Dedifferentiated amniotic fluid mesenchymal stem cell (primary cell): ENCODE measurements around the gene NPIPB2.
"Not testable (repeated sequence)": the region's sequence is repeated elsewhere in the genome, so short reads cannot be mapped to it uniquely, and the experiment has no call there.

ENCODE experiments used
- DNase-seq: peaks from one replicate; pipeline ENCODE4 v3.0.0-alpha.2; 2016; ENCODE audit errors: extremely low spot score

NPIPB2 gene

DNA sequence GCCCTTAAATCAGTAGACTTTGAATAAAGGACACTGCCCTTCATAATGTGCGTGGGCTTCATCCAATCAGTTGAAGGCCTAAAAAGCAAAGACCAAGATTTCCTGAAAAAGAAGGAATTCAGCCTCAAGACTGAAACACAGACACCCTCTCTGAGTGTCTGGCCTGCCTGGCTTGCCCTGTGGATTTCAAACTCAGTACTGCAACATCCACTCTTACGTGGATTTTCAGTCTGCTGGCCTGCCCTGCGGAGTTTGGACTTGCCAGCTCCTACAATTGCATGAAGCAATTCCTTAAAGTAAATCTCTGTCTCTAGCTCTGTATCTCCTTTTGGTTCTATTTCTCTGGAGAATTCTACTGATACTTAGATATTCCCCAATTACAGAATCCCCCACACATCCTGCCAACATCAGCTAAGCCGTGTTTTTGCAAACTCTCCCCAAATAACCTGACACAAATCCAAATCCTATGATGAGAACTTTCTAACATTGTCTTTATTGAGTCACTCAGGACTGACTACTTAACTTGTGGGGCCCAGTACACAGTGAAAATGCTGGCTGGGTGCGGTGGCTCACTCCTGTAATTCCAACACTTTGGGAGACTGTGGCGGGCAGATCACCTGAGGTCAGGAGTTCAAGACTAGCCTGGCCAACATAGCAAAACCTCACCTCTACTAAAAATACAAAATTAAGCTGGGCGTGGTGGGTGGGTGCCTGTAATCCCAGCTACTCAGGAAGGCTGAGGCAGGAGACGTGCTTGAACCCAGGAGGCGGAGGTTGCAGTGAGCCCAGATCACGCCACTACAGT is 15.9 kb upstream of the NPIPB2 start:
- no peak for DNase-seq

DNA sequence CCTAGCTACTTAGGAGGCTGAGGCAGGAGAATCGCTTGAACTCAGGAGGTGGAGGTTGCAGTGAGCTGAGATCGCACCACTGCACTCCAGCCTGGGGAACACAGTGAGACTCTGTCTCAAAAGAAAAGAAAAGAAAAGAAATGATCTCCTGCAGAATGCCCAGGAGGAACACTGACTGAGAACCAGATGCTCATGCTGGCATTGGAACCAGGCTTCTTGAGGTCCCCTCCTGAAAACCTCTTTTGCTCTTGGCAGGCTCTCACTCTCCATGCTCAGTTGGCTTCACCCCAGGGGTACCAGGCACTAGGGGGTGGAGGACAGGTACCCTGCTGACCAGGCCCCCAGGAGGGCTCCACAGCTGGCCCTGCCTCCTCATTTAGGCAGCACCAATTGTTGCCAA is 14.7 kb upstream of the NPIPB2 start:
- DNase-seq = no peak

DNA sequence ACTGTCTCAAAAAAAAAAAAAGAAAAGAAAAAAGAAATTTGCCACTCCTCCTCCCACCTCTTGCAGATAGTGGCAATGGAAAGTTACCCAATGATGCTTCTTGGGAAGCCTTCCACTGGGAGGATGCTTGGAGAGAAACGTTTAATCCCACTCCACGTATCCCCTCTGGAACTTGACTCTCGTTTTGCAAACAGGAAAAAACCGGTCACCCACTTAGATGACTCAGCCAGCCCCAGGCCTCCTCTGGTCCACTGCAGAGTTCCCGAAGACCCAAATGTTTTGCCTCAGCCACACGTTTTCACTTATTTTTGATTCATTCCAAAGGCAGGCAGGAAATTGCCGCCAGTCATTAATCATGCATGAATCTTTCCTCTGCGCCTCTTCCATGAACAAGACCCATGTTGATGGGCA is 13.9 kb upstream of the NPIPB2 start:
- DNase-seq = peak; percentile 93

DNA sequence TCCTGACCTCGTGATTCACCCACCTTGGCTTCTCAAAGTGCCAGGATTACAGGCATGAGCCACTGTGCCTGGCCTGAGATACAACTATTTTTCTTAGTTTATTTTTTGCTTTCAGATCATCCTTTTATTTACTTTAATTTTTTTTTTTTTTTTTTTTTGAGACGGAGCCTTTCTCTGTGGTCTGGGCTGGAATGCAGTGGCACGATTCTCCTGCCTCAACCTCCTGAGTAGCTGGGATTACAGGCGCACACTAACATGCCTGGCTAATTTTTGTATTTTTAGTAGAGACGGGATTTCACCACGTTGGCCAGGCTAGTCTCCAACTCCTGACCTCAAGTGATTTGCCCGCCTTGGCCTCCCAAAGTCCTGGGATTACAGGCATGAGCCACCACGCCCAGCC is 11.7 kb upstream of the NPIPB2 start:
- not testable (repeated sequence) for DNase-seq

DNA sequence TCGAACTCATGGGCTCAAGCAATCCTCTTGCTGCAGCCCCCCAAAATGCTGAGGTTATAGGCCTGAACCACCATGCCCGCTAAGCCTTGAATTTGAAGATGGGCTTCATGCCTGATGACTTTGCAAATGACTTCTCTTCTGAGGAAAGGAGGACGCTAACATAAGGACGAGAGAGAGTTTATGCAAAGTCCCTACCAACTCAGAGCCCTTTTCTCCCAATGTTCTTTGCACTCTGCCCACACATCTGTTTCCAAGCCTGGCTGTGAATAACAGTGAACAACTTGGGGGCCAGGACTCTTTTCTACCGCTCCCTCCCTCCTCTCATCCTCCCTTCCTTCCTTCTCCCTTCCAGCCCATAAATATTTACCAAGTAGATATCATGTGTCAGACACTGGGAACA is 8.5 kb upstream of the NPIPB2 start:
- DNase-seq = no peak

DNA sequence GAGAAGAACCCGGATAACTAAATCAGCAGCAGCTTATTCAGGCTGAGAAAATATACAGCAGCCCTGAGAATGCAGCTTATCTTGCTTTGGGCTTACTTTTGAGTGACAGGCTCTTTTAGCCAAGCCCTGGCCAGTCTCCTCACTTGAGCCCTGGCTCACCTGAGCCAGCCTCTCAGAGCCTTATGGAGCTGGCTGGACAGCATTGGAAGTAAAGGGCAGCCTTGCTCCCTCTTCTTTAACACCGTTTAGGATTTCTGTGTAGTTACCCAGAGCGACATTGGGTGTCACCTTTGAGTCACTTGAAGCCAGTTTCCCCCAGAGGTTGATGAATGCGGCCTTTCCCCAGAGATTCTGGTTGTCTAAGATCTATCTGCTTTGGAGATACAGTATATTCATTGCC is 7.7 kb upstream of the NPIPB2 start:
- peak; percentile 43 for DNase-seq

DNA sequence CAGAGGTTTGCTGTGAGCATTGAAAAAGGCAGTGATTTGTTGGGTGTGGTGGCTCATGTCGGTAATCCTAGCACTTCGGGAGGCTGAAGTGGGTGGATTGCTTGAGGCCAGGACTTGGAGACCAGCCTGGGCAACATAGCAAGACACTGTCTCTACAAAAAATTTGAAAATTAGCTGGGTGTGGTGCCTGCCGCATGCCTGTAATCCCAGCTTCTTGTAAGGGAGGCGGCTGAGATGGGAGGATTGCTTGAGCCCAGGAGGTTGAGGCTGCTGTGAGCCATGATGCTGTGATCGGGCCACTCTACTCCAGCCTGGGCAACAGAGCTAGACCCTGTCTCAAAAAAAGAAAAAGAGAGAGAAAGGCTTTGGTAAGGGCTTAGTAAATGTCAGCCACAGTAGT is 7.0 kb upstream of the NPIPB2 start:
- DNase-seq = no peak

DNA sequence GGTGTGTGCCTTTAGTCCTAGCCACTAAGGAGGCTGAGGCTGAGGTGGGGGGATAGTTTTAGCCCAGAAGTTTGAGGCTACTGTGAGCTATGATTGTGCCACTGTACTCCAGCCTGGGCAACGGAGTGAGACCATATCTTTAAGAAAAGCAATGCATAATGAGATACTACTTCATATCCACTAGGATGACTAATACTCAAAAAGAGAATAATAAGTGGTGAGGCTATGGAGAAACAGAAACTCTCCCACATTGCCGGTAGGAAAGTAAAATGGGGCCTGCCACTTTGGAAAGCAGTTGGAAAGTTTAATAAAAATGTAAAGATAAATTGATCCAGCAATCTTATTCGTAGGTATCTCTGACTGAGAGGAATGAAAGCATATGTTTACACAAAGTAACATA is 4.6 kb upstream of the NPIPB2 start:
- no peak for DNase-seq

DNA sequence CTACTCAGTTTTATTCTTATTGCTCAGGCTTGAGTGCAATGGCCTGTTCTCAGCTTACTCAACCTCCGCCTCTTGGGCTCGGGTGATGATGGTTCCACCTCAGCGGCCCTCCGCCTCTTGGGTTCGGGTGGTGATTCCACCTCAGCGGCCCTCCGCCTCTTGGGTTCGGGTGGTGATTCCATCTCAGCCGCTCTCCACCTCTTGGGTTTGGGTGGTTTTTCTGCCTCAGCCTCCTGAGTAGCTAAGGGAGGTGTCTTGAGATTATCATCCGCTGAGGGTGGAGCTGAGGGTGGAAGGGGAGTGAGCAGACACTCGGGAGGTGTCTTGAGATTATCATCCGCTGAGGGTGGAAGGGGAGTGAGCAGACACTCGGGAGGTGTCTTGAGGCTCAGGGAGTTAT is 14.5 kb downstream of the NPIPB2 start:
- DNase-seq = not testable (repeated sequence)

DNA sequence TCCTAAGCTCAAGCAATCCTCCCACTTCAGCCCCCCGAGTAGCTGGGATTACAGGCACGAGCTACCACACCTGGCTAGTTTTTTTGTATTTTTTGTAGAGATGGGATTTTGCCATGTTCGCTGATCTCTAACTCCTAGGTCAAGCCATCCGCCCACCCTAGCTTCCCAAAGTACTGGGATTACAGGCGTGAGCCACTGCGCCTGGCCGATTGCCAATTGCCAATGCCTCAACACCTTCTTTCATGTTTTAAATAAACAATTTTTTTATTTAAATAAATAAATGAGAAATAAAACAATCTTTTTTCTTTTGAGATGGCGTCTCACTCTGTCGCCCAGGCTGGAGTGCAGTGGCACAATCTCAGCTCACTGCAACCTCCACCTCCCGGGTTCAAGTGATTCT is 17.8 kb downstream of the NPIPB2 start:
- not testable (repeated sequence) for DNase-seq

DNA sequence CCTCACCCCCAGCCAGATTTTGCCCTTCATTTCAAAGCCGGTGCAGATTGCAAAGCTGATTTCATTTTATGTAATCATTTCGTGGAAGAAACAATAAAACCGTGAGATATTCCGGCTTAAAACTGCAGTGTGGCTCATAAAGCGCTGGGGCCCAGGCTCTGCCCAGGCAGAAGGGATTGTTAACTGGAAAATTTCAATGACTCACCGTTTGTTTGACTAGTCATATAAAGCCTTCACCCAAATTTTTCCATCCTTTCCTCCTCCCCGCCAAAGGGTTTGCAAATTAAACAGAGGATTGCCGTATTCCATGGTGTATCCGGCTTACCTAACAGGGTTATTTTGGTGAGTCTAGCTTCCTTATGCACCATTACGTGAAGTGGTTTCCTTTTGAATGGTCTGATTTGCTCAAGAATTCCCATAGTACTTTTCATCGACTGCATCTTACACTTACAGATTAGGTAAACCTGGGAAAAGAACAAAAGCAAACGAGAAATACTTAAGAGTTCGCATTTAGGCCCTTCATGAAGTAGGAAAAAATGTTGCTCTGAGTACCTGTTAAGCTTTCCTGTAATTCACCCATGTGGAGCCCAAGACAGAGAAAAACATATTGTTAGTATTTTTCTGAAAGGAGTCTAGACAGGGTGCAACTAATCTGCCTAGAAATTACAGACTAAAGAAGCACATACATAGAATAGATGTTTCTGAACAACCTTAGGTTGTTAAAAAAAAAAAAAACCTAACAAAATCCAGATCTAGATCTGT is 25.1 kb downstream of the NPIPB2 start:
- DNase-seq = peak; percentile 65

DNA sequence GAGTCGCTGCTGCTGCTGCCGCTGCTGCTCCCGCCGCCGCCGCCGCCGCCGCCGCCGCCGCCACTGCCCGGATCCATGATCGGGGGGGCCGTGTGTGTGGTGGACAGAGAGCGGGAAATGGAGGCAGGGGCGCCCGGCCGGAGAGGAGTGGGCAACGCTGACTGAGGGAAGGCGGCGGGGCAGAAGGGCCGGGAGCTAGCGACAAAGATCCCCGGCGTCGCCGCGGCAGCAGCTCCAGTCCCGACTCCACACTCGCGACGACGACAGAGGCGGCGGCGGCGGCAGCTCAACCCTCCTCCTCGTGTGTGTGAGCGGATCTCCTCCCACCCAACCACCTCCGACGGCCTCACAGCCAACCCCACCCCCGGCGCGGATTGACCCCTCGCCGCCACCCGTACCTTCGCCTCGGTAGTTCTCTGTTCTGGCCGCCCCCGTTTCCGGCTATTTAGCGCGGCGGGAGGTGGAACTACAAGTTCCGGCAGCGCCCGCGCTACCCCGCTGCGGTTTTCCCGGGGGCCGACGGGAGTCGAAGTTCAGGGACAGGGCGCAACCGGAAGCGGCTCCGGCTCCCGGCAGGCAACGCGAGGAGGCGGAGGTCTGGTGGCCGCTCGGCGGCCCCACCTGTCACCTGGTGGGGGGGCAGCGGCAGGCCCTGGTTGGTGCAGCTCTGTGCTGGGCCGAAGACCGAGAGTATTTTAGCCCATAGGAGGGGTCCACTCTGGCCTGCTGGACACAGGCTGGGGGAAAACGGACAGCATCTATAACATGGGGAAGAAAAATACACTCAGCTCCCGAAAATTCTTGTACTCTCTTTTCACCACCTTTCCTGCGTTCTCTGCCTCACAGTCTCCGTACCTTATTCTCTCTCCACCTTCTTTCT is 26.0 kb downstream of the NPIPB2 start, which contains the start of gene GSPT1:
Gene GSPT1 (minus strand): TSS at position 313 of the 880 bp plus-strand sequence. CDS start 236 bp downstream, at position 77.
- DNase-seq = peak; percentile 97

DNA sequence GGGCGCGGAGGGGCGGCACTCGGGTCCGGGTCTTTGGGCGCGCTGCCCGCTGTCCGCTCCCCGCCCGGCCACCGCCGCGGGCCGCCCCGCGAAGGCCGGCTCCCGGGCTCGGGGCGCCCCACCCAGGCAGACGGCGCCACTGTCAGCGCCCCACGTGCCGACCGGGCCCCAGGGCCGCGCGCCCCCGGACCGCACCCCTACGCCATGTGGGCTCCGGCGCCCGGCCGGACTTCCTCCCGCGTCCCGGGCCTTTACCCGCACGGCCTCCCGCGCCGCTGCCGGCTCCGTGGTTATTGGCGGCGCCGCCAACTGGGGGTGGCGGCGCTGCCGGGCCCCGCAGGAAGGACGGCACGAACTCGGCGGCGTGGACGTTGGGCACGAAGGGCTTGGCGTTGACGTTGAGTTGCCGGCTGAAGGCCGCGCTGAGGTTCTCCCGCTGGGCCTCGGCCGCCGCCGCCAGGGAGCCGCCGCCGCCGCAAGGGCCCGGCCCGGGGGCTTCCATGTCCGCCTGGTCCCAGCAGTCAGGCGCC is 26.7 kb downstream of the NPIPB2 start:
- DNase-seq = no peak

DNA sequence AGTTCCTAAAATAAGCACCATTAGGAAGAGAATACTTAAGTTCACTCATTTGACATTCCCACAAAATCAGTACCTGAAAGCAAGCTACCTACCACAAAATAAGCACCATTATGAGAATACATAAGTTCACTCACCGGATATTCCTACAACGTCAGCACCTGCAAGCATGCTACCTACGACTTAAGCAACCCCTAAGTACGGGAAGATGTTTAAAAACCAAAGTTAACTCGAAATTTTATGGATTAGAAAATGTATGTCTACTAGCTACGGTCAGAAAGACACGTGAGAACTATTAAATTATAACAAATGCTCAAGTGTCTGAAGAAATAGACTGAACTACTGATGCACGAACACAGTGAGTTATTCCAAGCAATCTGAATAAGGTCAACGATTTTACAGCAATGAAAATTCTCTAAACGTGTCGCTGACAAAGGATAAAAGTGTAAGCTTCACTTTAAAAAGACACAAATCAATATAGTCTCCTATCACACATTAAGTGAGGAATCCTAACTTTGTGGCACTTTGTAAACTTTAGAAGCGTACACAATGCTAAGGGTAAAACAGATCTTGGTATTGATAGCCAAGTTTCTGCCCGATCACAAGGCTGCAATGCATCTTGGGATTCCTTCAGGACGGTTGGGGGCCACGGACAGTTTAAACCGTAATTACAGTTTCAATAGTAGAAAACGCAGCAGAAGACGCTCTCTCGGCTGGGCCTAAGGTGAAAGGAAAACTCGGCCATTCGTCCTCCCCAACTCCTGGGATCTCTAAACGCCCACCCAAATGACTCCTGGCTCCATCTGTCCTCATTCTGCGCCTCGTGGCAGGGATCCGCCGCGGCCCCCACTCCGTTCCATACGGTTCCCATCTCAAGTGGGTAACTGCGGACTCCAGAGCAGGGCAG is 27.4 kb downstream of the NPIPB2 start:
- peak; percentile 21 for DNase-seq

DNA sequence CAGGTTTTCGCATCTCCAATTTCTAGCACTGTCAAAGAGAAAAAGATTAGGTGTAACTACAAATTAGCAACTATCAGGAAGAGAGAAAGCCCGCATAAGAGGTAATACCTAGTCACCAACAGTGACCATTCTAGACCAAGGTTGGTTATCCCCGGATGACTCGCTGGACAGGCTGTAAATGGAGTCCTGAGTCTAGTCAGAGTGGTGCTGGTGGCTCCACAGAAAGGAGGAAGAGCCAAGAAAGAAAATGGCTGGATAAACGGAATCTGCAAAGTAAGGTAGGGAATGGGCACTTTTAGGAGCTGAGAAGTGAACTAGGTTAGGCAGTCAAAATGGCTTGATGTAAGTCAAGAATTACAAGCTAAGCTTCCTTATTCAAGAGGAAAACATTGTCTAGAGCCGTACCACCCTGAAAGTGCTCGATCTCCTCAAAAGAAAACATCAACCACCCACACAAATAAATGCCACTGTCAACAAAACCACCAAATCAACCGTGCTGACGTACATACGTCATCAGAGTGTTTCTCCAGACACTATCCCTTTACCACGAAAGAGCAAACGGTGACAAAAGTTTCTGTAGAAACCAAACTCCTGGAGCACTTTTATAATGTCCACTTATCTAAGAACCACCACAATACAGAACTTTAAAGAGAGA is 28.3 kb downstream of the NPIPB2 start:
- DNase-seq = no peak

DNA sequence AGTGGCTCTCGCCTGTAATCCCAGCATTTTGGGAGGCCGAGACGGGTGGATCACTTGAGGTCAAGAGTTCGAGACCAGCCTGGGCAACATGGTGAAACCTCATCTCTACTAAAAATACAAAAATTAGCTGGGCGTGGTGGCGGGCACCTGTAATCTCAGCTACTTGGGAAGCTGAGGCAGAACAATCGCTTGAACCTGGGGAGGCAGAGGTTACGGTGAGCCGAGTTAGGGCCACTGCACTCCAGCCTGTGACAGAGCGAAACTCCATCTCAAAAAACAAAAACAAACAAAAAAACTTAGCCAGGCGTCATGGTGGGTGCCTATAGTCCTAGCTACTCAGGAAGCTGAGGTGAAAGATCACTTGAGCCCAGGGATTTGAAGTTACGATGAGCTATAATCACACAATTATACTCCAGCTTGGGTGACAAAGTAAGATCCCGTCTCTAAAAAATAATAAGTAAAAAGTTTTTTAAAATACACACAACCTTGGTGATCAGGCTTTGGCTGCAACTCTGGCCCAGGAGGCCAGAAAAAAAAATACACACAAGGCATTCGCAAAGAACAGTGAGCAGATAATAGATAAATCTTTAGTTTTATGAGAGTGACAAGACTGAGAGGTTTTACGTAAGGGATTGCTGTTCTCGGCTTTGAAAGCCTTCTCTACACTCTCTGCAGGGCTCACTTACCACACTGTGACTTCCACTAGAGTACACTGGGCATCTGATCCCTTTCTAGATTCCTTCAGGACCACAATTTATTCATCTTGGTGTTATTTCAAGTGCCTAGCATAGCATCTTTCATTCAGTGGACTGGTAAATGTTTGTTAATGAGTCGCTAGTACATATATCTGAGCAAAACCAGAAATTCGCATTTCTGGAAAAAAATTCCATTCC is 31.9 kb downstream of the NPIPB2 start:
- DNase-seq = peak; percentile 24

DNA sequence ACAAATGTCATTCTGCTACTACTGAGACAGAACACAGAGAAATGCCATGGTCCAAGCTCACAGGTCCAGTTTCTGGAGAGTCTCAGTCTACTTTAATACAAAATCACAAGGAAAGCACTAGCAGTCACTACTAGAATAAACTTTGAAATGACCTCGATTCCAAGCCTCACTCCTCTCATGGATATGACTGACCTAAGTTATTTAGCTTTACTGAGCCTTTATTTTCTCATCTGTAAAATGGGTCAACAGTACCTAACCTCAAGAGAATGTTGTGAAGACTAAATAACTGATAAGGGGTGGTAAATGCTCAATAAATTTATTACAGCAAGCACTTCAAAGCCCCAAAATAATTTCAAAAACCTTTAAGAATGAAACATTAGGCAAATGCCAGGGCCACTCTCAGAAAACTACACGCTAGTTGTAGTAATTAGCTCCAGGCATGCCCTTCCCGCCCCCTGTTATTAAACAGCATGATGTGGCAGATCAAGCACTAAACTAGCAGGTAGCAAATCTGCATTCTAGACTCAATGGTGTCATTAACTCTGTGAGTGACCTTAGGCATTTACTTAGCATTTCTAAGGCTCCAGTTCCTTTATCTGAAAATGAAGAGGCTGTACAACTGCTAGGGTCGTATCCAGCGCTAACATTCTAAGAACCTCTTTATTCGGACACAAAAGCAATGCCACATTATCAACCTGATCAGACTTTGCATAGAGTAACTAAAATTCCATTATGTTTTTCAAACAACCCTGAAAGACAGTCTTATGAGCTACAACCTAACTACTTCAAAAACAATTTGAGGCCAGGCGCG is 34.5 kb downstream of the NPIPB2 start:
- DNase-seq = no peak

DNA sequence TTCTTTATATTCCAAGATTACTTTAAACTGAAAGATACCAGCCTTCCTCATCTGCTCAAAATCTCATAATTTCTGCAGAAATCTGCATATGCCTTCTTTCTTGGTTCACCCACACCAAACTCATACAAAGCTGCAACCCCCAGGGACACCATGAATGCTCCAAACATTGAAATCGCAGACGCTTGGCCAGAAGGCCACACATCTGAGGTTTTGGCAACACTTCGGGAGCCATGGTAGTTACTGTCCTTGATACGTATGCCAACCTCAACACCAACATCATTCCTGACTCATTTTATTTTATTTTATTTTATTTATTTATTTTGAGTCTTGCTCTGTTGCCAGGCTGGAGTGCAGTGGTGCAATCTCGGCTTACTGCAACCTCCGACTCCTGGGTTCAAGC is 37.9 kb downstream of the NPIPB2 start:
- DNase-seq = no peak
